ENCODE measurements around the gene DNAH14.

Gene DNAH14

GRCh38 chr1:224897529-224898327 lies 31.7 kb upstream of the DNAH14 start:
- Histone ChIP-seq H3K9ac (ENCODE audit: low read length) (no peak overlapping the region), H3K4me3 (ENCODE audit: low read depth, low read length) (no peak overlapping the region), H3K27ac (ENCODE audit: low read depth, low read length) (no peak overlapping the region), H3K36me3 (ENCODE audit: control insufficient read depth, insufficient read depth, low read length) (no peaks in the 10 kb centered on the region), H3K4me1 (ENCODE audit: control insufficient read depth, insufficient read depth, low read length) (no peaks in the 10 kb centered on the region), H3K27me3 (ENCODE audit: control insufficient read depth, insufficient read depth, low read length) (no peaks in the 10 kb centered on the region), H3K9me3 (ENCODE audit: control insufficient read depth, insufficient read depth, low read depth, low read length) (peaks cover 7% of the 10 kb centered on the region; the same call in 1 of the 2 replicates)

DNA sequence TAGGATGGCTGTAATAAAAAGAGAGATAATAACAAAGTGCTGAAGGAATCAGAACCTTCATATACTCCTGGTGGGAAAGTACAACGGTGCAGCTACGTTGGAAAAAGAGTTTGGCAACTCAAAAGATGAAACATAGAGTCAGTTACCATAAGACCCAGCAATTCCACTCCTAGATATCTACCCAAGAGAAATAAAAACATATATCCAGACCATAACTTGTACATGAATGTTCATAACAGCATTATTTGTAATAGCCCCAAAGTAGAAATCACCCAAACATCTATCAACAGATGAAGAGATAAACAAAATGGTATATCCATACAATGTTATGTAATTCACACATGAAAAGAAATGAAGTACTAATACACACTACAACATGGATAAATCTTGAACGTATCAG lies 30.5 kb upstream of the DNAH14 start:
- Histone ChIP-seq H3K36me3 (ENCODE audit: control insufficient read depth, insufficient read depth, low read length) (no peaks in the 10 kb centered on the region), H3K27me3 (ENCODE audit: control insufficient read depth, insufficient read depth, low read length) (no peaks in the 10 kb centered on the region), H3K4me1 (ENCODE audit: control insufficient read depth, insufficient read depth, low read length) (no peaks in the 10 kb centered on the region), H3K9ac (ENCODE audit: low read length) (no peak overlapping the region), H3K4me3 (ENCODE audit: low read depth, low read length) (no peak overlapping the region), H3K27ac (ENCODE audit: low read depth, low read length) (no peak overlapping the region), H3K9me3 (ENCODE audit: control insufficient read depth, insufficient read depth, low read depth, low read length) (peaks cover 7% of the 10 kb centered on the region; the same call in 1 of the 2 replicates)

DNA sequence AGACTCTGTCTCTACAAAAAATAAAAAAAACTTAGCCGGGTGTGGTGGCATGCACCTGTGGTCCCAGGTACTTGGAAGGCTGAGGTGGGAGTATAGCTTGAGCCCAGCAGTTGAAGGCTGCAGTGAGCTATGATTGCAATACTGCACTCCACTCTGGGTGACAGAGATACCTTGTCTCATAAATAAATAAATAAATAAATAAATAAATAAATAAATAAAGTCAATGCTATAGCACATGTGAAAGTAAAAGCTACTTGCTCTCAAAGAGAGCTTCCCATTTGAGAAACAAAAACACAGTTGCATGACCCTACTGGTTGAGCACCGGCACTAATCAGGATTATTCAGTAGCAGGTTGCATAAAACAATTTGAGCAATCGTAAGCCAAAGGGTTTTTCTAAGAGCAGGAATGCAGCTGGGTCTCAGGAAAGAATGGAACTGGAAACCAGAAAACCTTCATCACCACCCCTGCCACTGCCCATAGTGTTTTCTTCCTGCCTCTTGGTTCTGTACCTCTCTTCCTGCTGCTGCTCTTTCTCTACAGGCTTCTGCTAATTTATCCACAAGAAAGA lies 29.3 kb upstream of the DNAH14 start:
- no peak overlapping the region for H3K27ac ChIP-seq (ENCODE audit: low read depth, low read length)
- no peak overlapping the region for H3K9ac ChIP-seq (ENCODE audit: low read length)
- H3K4me3 ChIP-seq (ENCODE audit: low read depth, low read length): no peak overlapping the region
- H3K4me1 ChIP-seq (ENCODE audit: control insufficient read depth, insufficient read depth, low read length): no peaks in the 10 kb centered on the region
- H3K27me3 ChIP-seq (ENCODE audit: control insufficient read depth, insufficient read depth, low read length): no peaks in the 10 kb centered on the region
- no peaks in the 10 kb centered on the region for H3K36me3 ChIP-seq (ENCODE audit: control insufficient read depth, insufficient read depth, low read length)
- H3K9me3 ChIP-seq (ENCODE audit: control insufficient read depth, insufficient read depth, low read depth, low read length): peaks cover 7% of the 10 kb centered on the region; the same call in 1 of the 2 replicates

DNA sequence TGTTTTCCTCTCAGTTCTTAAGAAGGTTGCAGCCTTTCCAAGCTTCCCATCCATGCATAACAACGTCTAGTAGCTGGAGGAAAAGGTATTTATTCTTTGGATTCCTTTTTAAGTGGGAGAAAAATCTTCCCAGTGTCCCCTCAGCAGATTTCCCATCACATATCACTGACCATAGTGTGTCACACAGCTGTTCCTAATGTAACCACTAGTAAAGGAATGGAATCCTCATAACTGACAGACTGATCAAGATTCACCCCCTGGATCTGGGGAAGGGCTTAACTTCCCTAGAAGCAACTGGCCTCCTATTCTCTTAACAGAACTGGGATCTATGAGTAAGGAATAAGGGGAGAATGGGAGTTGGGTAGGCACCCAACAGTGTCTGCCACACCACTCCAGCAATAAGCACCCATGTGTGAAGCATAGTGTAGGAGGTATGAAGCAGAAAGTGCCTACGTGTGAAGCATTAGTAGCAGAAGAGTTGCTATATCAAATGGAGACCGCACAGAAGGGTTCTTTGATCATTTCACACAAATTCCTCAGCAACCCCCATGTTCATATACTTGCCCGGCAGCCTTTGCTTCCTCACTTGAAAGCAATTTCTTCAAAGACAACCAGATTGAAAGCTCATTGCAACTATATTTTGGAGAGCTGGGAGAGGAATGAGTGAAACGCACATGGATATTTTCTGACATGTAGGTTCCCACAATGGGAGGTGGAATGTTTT lies 28.2 kb upstream of the DNAH14 start:
- H3K9me3 ChIP-seq (ENCODE audit: control insufficient read depth, insufficient read depth, low read depth, low read length): peaks cover 7% of the 10 kb centered on the region; the same call in 1 of the 2 replicates
- H3K4me1 ChIP-seq (ENCODE audit: control insufficient read depth, insufficient read depth, low read length): no peaks in the 10 kb centered on the region
- H3K9ac ChIP-seq (ENCODE audit: low read length): no peak overlapping the region
- H3K4me3 ChIP-seq (ENCODE audit: low read depth, low read length): no peak overlapping the region
- H3K27me3 ChIP-seq (ENCODE audit: control insufficient read depth, insufficient read depth, low read length): no peaks in the 10 kb centered on the region
- H3K27ac ChIP-seq (ENCODE audit: low read depth, low read length): no peak overlapping the region
- H3K36me3 ChIP-seq (ENCODE audit: control insufficient read depth, insufficient read depth, low read length): no peaks in the 10 kb centered on the region

GRCh38 chr1:224903955-224904354 lies 25.5 kb upstream of the DNAH14 start:
- H3K27me3 ChIP-seq (ENCODE audit: control insufficient read depth, insufficient read depth, low read length): no peaks in the 10 kb centered on the region
- no peaks in the 10 kb centered on the region for H3K36me3 ChIP-seq (ENCODE audit: control insufficient read depth, insufficient read depth, low read length)
- no peak overlapping the region for H3K9ac ChIP-seq (ENCODE audit: low read length)
- no peak overlapping the region for H3K27ac ChIP-seq (ENCODE audit: low read depth, low read length)
- peaks cover 1% of the 10 kb centered on the region; the same call in 1 of the 2 replicates for H3K9me3 ChIP-seq (ENCODE audit: control insufficient read depth, insufficient read depth, low read depth, low read length)
- no peaks in the 10 kb centered on the region for H3K4me1 ChIP-seq (ENCODE audit: control insufficient read depth, insufficient read depth, low read length)
- no peak overlapping the region for H3K4me3 ChIP-seq (ENCODE audit: low read depth, low read length)

DNA sequence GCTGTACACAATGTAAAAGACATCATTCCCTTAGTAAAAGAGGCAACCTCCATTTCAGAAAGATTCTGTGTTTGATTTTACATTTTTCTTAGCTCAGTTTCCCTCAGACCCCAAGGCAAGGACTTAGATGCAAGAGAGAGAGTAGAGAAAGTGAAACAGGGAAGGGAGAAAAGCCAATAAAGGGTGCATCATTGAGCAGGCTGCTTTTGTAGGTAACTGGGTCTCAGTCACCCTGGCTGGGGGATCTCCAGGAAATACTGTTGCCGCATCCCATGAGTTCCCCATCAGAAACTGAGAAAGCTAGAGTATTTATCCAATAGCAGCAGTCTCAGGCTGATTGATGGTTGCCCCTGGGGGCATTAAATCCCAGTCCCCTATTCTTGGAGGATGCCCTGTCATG lies 23.1 kb upstream of the DNAH14 start:
- no peaks in the 10 kb centered on the region for H3K36me3 ChIP-seq (ENCODE audit: control insufficient read depth, insufficient read depth, low read length)
- no peaks in the 10 kb centered on the region for H3K4me1 ChIP-seq (ENCODE audit: control insufficient read depth, insufficient read depth, low read length)
- no peak overlapping the region for H3K27ac ChIP-seq (ENCODE audit: low read depth, low read length)

DNA sequence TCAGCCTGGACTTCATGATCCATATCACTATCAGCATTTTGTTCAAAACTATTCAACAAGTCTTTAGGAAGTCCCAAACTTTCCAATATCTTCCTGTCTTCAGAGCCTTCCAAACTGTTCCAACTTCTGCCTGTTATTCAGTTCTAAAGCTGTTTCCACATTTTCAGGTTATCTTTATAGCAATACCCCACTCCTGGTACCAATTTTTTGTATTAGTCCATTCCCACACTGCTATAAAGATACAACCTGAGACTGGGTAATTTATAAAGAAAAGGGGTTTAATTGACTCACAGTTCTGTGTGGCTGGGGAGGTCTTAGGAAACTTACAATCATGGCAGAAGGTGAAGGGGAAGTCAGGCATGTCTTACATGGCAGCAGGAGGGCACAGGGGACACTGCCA lies 18.3 kb upstream of the DNAH14 start:
- no peak overlapping the region for H3K27ac ChIP-seq (ENCODE audit: low read depth, low read length)
- no peaks in the 10 kb centered on the region for H3K4me1 ChIP-seq (ENCODE audit: control insufficient read depth, insufficient read depth, low read length)
- no peaks in the 10 kb centered on the region for H3K36me3 ChIP-seq (ENCODE audit: control insufficient read depth, insufficient read depth, low read length)
- H3K27me3 ChIP-seq (ENCODE audit: control insufficient read depth, insufficient read depth, low read length): no peaks in the 10 kb centered on the region
- H3K4me3 ChIP-seq (ENCODE audit: low read depth, low read length): no peak overlapping the region
- H3K9ac ChIP-seq (ENCODE audit: low read length): no peak overlapping the region
- peaks cover 44% of the 10 kb centered on the region for H3K9me3 ChIP-seq (ENCODE audit: control insufficient read depth, insufficient read depth, low read depth, low read length)

More for the DNA sequence above, 23.1 kb upstream of the DNAH14 start:
- Histone ChIP-seq H3K9me3 (ENCODE audit: control insufficient read depth, insufficient read depth, low read depth, low read length) (peaks cover 18% of the 10 kb centered on the region), H3K9ac (ENCODE audit: low read length) (no peak overlapping the region), H3K4me3 (ENCODE audit: low read depth, low read length) (no peak overlapping the region), H3K27me3 (ENCODE audit: control insufficient read depth, insufficient read depth, low read length) (no peaks in the 10 kb centered on the region)

DNA sequence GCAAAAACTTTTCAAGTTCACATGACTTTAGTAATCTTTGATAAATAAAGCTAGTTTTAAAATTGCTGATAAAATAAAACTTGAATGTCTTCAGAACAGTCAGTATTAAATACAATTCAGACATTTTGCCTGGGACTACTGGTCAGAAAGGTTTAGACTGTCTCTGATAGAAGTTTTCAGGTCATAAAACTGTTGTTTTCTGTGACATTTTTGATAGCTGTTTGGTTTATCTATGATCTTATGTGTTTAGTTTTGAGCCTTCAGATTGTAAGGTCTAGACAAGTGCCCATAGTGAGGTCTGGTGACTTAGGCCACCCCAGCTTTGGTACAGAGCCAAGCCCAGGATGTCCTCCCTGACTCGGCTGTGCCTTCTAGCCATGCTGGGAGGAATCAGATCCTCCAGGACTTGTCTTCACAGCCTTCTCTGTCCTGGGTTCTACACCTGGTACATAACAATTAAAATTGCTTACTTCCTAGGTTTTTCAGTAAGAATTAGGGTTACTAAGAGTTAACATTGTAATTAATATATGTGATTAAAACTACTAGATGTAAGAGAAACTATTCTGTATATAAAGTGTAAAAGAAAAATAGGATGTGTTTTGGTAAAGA lies 15.1 kb upstream of the DNAH14 start:
- H3K4me3 ChIP-seq (ENCODE audit: low read depth, low read length): no peak overlapping the region
- H3K4me1 ChIP-seq (ENCODE audit: control insufficient read depth, insufficient read depth, low read length): no peaks in the 10 kb centered on the region
- H3K27ac ChIP-seq (ENCODE audit: low read depth, low read length): no peak overlapping the region
- H3K9me3 ChIP-seq (ENCODE audit: control insufficient read depth, insufficient read depth, low read depth, low read length): peaks cover 41% of the 10 kb centered on the region
- H3K9ac ChIP-seq (ENCODE audit: low read length): no peak overlapping the region
- H3K27me3 ChIP-seq (ENCODE audit: control insufficient read depth, insufficient read depth, low read length): no peaks in the 10 kb centered on the region
- no peaks in the 10 kb centered on the region for H3K36me3 ChIP-seq (ENCODE audit: control insufficient read depth, insufficient read depth, low read length)

DNA sequence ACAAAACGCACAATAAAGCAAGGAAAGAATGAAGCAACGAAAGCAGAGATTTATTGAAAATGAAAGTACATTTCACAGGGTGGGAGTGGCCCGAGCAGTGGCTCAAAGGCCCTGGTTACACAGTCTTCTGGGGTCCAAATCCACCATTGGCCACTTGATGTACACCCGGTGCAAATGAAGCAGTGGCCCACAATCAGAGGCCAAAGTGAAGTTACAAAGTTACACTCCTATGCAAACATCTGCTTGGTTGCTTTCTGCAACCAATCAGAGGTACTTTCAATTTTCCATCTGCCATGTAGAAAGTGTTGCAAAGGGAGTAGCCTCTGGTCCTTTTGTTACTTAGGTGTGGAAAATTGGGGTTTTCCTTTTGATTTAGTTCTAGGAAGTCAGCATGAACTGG lies 10.0 kb upstream of the DNAH14 start:
- Histone ChIP-seq H3K9me3 (ENCODE audit: control insufficient read depth, insufficient read depth, low read depth, low read length) (peaks cover 1% of the 10 kb centered on the region), H3K9ac (ENCODE audit: low read length) (no peak overlapping the region), H3K4me3 (ENCODE audit: low read depth, low read length) (no peak overlapping the region)

GRCh38 chr1:224920930-224921329 lies 8.5 kb upstream of the DNAH14 start:
- Histone ChIP-seq H3K27me3 (ENCODE audit: control insufficient read depth, insufficient read depth, low read length) (no peaks in the 10 kb centered on the region), H3K9me3 (ENCODE audit: control insufficient read depth, insufficient read depth, low read depth, low read length) (no peaks in the 10 kb centered on the region), H3K36me3 (ENCODE audit: control insufficient read depth, insufficient read depth, low read length) (no peaks in the 10 kb centered on the region), H3K4me3 (ENCODE audit: low read depth, low read length) (no peak overlapping the region), H3K9ac (ENCODE audit: low read length) (no peak overlapping the region), H3K27ac (ENCODE audit: low read depth, low read length) (no peak overlapping the region), H3K4me1 (ENCODE audit: control insufficient read depth, insufficient read depth, low read length) (no peaks in the 10 kb centered on the region; the same call in 1 of the 2 replicates)

More for the DNA sequence above, 10.0 kb upstream of the DNAH14 start:
- Histone ChIP-seq H3K27me3 (ENCODE audit: control insufficient read depth, insufficient read depth, low read length) (no peaks in the 10 kb centered on the region), H3K36me3 (ENCODE audit: control insufficient read depth, insufficient read depth, low read length) (no peaks in the 10 kb centered on the region), H3K27ac (ENCODE audit: low read depth, low read length) (no peak overlapping the region), H3K4me1 (ENCODE audit: control insufficient read depth, insufficient read depth, low read length) (no peaks in the 10 kb centered on the region; the same call in 1 of the 2 replicates)

Data from HUES6 (cell line).